SK-N-SH (cell line): Measurements from ENCODE around the gene HEMGN. TPM values are rescaled to one million over a fixed set of nuclear protein-coding genes. Genes with fewer than 3 reads are reported as not detected.
A peak's percentile ranks its signal among the peaks of the same experiment; 100 is the strongest.

ENCODE experiments used
- CTCF ChIA-PET: fragments of 300-600, 350-600 bp; formaldehyde crosslinking; extraction: SDS; loops from one replicate; lab custom pipeline; 2021; lab: Yijun Ruan, JAX
- POLR2A ChIA-PET: fragments of 350-600 bp; sonication (Branson Sonifier 250); formaldehyde crosslinking; extraction: SDS; loops from one replicate; lab custom pipeline; 2020; ENCODE audit warnings: antibody characterized with exemption, inconsistent platforms; lab: Yijun Ruan, JAX
- DNase-seq: peaks from one replicate; pipeline ENCODE4 v3.0.0; 2012
- H2AFZ ChIP-seq: fragments of 200-600 bp; sonication (generic); 2 replicates; pipeline ENCODE4 v1.8.1; 2016; ENCODE audit warnings: antibody characterized with exemption, mild to moderate bottlenecking, low read depth
- H3F3A ChIP-seq: fragments of 200-600 bp; sonication (generic); replicated peaks from 2 replicates; pipeline ENCODE3; 2016; ENCODE audit warnings: antibody characterized with exemption, mild to moderate bottlenecking; ENCODE audit not compliant: insufficient read depth
- H3K27ac ChIP-seq, 2 experiments: fragments of 200-500 bp in 1 of 2; fragments of 200-600 bp in 1 of 2; sonication (Bioruptor generic) in 1 of 2; sonication (generic), shearing (Covaris generic) in 1 of 2; 2 replicates each; pipeline versions ENCODE4 v1.5.1 to v1.6.1; 2014 to 2016; ENCODE audit warnings: low read depth in 2 of 2, inconsistent platforms in 1 of 2, low read length in 1 of 2, mild to moderate bottlenecking in 1 of 2, mixed read lengths in 1 of 2
- H3K27me3 ChIP-seq: fragments of 200-600 bp; sonication (generic), shearing (Covaris generic); 2 replicates; pipeline ENCODE4 v1.6.1; 2016; ENCODE audit warnings: mixed run types; ENCODE audit not compliant: insufficient read depth
- H3K36me3 ChIP-seq, 2 experiments: fragments of 200-500 bp in 1 of 2; fragments of 200-600 bp in 1 of 2; sonication (Bioruptor generic) in 1 of 2; sonication (generic) in 1 of 2; replicated peaks in 1 of 2; 2 replicates each; pipeline versions ENCODE3 to v1.5.1; 2014 to 2016; ENCODE audit warnings: low read length in 1 of 2, mild to moderate bottlenecking in 1 of 2; ENCODE audit not compliant: insufficient read depth in 2 of 2, control insufficient read depth in 1 of 2
- H3K4me1 ChIP-seq, 2 experiments: fragments of 200-500 bp in 1 of 2; fragments of 200-600 bp in 1 of 2; sonication (Bioruptor generic) in 1 of 2; sonication (generic), shearing (Covaris generic) in 1 of 2; 2 replicates each; pipeline versions ENCODE4 v1.5.1 to v1.6.1; 2014 to 2016; ENCODE audit warnings: low read depth in 1 of 2, low read length in 1 of 2, mixed run types in 1 of 2; ENCODE audit not compliant: insufficient read depth in 2 of 2, control insufficient read depth in 1 of 2
- H3K4me2 ChIP-seq: fragments of 200-600 bp; sonication (generic), shearing (Covaris generic); 2 replicates; pipeline ENCODE4 v1.6.1; 2017; ENCODE audit warnings: mixed run types
- H3K4me3 ChIP-seq, 2 experiments: fragments of 200-500 bp in 1 of 2; fragments of 200-600 bp in 1 of 2; sonication (Bioruptor generic) in 1 of 2; sonication (generic), shearing (Covaris generic) in 1 of 2; 2 replicates each; pipeline versions ENCODE4 v1.5.1 to v1.8.1; 2014 to 2016; ENCODE audit warnings: low read depth in 2 of 2, inconsistent platforms in 1 of 2, low read length in 1 of 2, mild to moderate bottlenecking in 1 of 2, mixed read lengths in 1 of 2, moderate library complexity in 1 of 2
- H3K79me2 ChIP-seq: fragments of 200-600 bp; sonication (generic); 2 replicates; pipeline ENCODE4 v1.8.1; 2017; ENCODE audit warnings: mild to moderate bottlenecking; ENCODE audit not compliant: insufficient read depth
- H3K9ac ChIP-seq: fragments of 200-600 bp; sonication (generic); 2 replicates; pipeline ENCODE4 v1.6.1; 2017; ENCODE audit warnings: mixed run types
- H3K9me2 ChIP-seq: fragments of 200-600 bp; sonication (generic); 2 replicates; pipeline ENCODE4 v1.6.1; 2017; ENCODE audit warnings: mixed run types
- H3K9me3 ChIP-seq: fragments of 200-600 bp; sonication (generic); 2 replicates; pipeline ENCODE4 v1.6.1; 2017; ENCODE audit warnings: mixed run types, mild to moderate bottlenecking, moderate library complexity
- H4K20me1 ChIP-seq: fragments of 200-600 bp; sonication (generic); 2 replicates; pipeline ENCODE4 v1.6.1; 2017; ENCODE audit warnings: mild to moderate bottlenecking, mixed run types; ENCODE audit not compliant: insufficient read depth
- JUND ChIP-seq: IDR thresholded peaks from 2 replicates; pipeline ENCODE4 v1.4.0; 2012
- MAX ChIP-seq: IDR thresholded peaks from 2 replicates; pipeline ENCODE4 v1.4.0; 2012; ENCODE audit warnings: low read depth
- MEF2A ChIP-seq: IDR thresholded peaks from 2 replicates; pipeline ENCODE4 v1.4.0; 2012; ENCODE audit warnings: low read depth, borderline replicate concordance
- NFIC ChIP-seq: IDR thresholded peaks from 2 replicates; pipeline ENCODE4 v1.4.0; 2012; ENCODE audit warnings: borderline replicate concordance
- POLR2AphosphoS5 ChIP-seq: IDR thresholded peaks from 2 replicates; pipeline ENCODE4 v1.6.1; 2012; ENCODE audit warnings: low read depth, low read length
- SMC3 ChIP-seq: IDR thresholded peaks from 2 replicates; pipeline ENCODE4 v1.6.1; 2012; ENCODE audit warnings: low read depth, low read length, improper control_type of control experiment
- USF1 ChIP-seq: IDR thresholded peaks from 2 replicates; pipeline ENCODE4 v1.4.0; 2012; ENCODE audit warnings: low read depth, borderline replicate concordance
- YY1 ChIP-seq: IDR thresholded peaks from 2 replicates; pipeline ENCODE4 v1.4.0; 2012; ENCODE audit warnings: low read depth, mild to moderate bottlenecking
- WGBS: methylation state at CpG from one replicate; pipeline ENCODE4 v1.1.6; 2017; ENCODE audit warnings: low lambda C conversion rate; 5-methylcytosine and 5-hydroxymethylcytosine counted together
- polyA plus RNA-seq, 3 experiments: library from polyadenylated mRNA; depleted of rRNA; stranded (reverse); fragments of >200 nt; gene quantifications; 2 replicates each; pipeline ENCODE4 v1.2.3, GENCODE V29; 2012
- TF ChIP-seq, protein P1 (sequence below): fragments of 150-350 bp; IDR thresholded peaks from 2 replicates; pipeline ENCODE4 v1.6.1; 2016; ENCODE audit warnings: mild to moderate bottlenecking, low read depth, low read length
- TF ChIP-seq, protein P2 (sequence below): fragments of 200-600 bp; sonication (generic); IDR thresholded peaks from 2 replicates; pipeline ENCODE4 v1.6.1; 2017; ENCODE audit warnings: antibody characterized with exemption, mild to moderate bottlenecking, moderate library complexity

Gene HEMGN
- polyA plus RNA-seq, 1 of the 3 experiments (the other 2 are of a cell fraction) = not detected

DNA sequence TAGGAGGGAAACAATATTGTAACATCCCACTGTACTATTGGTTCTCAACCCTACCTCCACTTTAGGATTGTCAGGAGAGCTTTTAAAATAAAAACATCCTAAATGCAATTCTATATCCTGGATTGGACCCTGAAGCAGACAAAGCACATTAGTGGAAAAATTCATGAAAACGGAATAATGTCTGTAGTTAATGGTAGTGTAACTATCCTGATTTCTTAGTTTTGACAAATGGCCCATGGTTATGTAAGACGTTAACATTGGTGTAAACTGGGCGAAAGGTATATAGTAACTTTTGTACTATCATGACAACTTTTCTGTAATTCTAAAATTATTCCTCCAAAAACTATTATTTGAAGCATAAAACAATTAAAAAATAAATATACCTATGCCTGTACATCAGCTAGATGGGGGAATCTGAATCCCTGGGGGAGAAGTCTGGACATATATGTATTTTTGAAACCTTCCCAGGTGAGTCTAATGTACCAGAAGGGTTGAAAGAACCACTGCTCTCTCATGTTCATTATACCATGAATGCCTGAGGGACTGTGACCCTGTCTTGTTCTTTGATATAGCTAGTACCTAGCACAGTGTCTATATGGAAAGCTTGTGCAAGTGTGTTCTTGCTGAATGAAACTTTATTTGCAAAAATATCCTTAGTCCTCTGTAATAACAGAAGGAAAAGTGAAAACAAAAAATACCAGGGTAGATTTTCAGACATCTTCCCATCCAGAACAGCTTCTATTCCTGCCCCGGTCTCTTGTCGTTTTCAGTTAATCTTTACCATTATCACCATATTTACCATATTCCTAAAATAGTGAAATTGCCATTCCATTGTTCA is 12.3 kb downstream of the HEMGN start:
- Histone ChIP-seq H3K27me3 (peaks cover 20% of the 10 kb centered on the region; the same call in 1 of the 2 replicates), H2AFZ (no peak overlapping the region), H3K36me3 (no peaks in the 10 kb centered on the region), H3K27ac (no peak overlapping the region), H3K4me2 (no peak overlapping the region), H3K4me3 (no peak overlapping the region), H3K9ac (no peak overlapping the region), H3K79me2 (no peaks in the 10 kb centered on the region; the same call in 1 of the 2 replicates), H3K4me1 (peaks cover 0 to 3% of the 10 kb centered on the region in 2 experiments; a peak in 3 of 4 replicates), H3K9me2 (no peaks in the 10 kb centered on the region), H3F3A (peaks cover 15% of the 10 kb centered on the region), H3K9me3 (no peaks in the 10 kb centered on the region), H4K20me1 (no peaks in the 10 kb centered on the region)
- WGBS = 51% methylated on average over 5 of the region's 5 CpGs
- POLR2A ChIA-PET = interaction anchor here (0.8 kb wide), 1 partner anchor 57 kb away, joined by 4 read pairs; no protein-coding TSS in a partner anchor
- TF ChIP-seq JUND (no peak), USF1 (no peak)
- no peak for DNase-seq
- CTCF ChIA-PET = interaction anchor here (1.2 to 1.9 kb wide), 5 partner anchors 10 to 109 kb away, joined by 3 to 12 read pairs (median 4); no protein-coding TSS in a partner anchor

DNA sequence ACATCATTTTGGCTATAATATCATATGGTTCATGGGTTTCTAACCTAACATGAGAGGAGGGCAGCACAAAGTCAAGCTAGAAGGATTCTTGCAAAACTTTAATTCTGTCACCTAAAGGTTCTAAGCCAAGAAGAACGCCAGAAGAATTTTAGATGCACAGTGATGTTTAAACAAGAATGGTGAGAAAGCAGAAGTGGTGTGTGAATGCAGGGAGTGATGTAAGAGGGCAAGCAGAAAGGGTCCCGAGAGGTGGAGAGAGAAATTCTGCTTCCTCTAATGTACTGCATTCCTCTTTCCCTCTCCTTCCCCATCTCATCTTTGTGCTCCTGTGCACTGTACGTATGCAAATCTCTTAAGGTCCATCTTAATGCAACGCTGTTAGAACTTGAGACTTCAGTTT is 13.6 kb downstream of the HEMGN start:
- 44% methylated on average over 4 of the region's 4 CpGs for WGBS
- no peaks in the 10 kb centered on the region for H3K36me3 ChIP-seq
- H3K4me3 ChIP-seq = no peak overlapping the region
- H3K27ac ChIP-seq = no peak overlapping the region
- ChIA-PET POLR2A (no interaction called here), CTCF (interaction anchor here (0.6 to 5.6 kb wide), 44 partner anchors 9 to 482 kb away, joined by 3 to 96 read pairs (median 6); partner anchors contain the start of genes ANP32B, HEMGN, NANS and TBC1D2)
- no peaks in the 10 kb centered on the region; the same call in 1 of the 2 replicates for H3K79me2 ChIP-seq
- no peak for DNase-seq
- H3K9me2 ChIP-seq = no peaks in the 10 kb centered on the region
- H3K4me1 ChIP-seq = peaks cover 0 to 3% of the 10 kb centered on the region in 2 experiments; a peak in 3 of 4 replicates
- no peak overlapping the region for H3K4me2 ChIP-seq
- peaks cover 8% of the 10 kb centered on the region; the same call in 1 of the 2 replicates for H3K27me3 ChIP-seq
- TF ChIP-seq, protein P1, sequence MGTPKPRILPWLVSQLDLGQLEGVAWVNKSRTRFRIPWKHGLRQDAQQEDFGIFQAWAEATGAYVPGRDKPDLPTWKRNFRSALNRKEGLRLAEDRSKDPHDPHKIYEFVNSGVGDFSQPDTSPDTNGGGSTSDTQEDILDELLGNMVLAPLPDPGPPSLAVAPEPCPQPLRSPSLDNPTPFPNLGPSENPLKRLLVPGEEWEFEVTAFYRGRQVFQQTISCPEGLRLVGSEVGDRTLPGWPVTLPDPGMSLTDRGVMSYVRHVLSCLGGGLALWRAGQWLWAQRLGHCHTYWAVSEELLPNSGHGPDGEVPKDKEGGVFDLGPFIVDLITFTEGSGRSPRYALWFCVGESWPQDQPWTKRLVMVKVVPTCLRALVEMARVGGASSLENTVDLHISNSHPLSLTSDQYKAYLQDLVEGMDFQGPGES = no peak
- no peaks in the 10 kb centered on the region for H4K20me1 ChIP-seq
- H3K9ac ChIP-seq = no peak overlapping the region
- H3F3A ChIP-seq = peaks cover 15% of the 10 kb centered on the region
- H2AFZ ChIP-seq = no peak overlapping the region
- no peaks in the 10 kb centered on the region for H3K9me3 ChIP-seq

DNA sequence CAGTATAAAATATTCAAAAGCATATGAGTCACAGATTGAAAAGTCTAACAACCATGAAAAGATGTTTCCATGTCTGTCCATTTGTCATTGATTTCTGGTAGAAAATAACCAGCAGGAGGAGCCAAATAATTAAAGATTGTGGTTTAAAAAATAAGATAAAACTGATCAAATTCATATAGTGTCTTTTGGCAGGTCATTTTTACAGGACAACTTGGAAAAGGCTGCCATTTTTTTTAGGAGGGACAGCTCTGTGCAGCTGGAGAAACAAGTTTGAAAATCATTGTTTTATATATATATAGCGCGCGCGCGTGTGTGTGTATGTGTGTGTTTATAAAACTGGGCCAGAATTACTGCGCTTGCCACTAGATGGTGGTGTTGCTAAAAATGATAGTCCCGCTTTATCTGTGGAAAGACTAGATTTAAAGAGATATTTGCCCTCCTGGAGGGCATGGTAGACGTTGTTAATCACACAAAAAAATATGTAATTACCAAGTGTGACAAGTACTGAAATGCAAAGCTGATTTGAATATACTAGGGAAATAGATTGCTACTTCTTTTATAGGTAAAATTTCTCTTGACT is 14.4 kb downstream of the HEMGN start:
- POLR2A ChIA-PET = interaction anchor here (2.6 kb wide), 1 partner anchor 60 kb away, joined by 16 read pairs; the partner anchor contains the start of gene ANP32B
- Histone ChIP-seq H2AFZ (peak overlapping the region; percentile 99), H3K4me1 (peaks cover 0 to 3% of the 10 kb centered on the region in 2 experiments; a peak in 3 of 4 replicates), H3K9me3 (no peaks in the 10 kb centered on the region), H3F3A (peaks cover 15% of the 10 kb centered on the region), H3K9me2 (no peaks in the 10 kb centered on the region), H3K4me2 (peak overlapping the region; percentile 84), H3K4me3 (peak overlapping the region; percentile 36 to 48; a peak in 2 of 4 replicates), H4K20me1 (no peaks in the 10 kb centered on the region), H3K79me2 (no peaks in the 10 kb centered on the region; the same call in 1 of the 2 replicates), H3K9ac (no peak overlapping the region), H3K27ac (peak overlapping the region; percentile 56 to 94), H3K27me3 (0 out of 2 replicates have a peak, but pooled peaks cover under 1% of the 10 kb centered on the region), H3K36me3 (no peaks in the 10 kb centered on the region)
- CTCF ChIA-PET = interaction anchor here (0.8 to 5.6 kb wide), 56 partner anchors 8 to 482 kb away, joined by 3 to 96 read pairs (median 5); partner anchors contain the start of genes ANP32B, CORO2A, HEMGN and NANS
- WGBS = 0% methylated on average over 8 of the region's 8 CpGs
- peak; percentile 59 for DNase-seq
- TF ChIP-seq, protein P1 = no peak
- TF ChIP-seq MAX = 0 out of 2 replicates have a peak, but pooled peaks have one; percentile 28
- no peak for TF ChIP-seq USF1
- TF ChIP-seq, protein P2, sequence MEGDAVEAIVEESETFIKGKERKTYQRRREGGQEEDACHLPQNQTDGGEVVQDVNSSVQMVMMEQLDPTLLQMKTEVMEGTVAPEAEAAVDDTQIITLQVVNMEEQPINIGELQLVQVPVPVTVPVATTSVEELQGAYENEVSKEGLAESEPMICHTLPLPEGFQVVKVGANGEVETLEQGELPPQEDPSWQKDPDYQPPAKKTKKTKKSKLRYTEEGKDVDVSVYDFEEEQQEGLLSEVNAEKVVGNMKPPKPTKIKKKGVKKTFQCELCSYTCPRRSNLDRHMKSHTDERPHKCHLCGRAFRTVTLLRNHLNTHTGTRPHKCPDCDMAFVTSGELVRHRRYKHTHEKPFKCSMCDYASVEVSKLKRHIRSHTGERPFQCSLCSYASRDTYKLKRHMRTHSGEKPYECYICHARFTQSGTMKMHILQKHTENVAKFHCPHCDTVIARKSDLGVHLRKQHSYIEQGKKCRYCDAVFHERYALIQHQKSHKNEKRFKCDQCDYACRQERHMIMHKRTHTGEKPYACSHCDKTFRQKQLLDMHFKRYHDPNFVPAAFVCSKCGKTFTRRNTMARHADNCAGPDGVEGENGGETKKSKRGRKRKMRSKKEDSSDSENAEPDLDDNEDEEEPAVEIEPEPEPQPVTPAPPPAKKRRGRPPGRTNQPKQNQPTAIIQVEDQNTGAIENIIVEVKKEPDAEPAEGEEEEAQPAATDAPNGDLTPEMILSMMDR = peak; percentile 94
- TF ChIP-seq NFIC = no peak
- TF ChIP-seq MEF2A = no peak
- peak; percentile 47 for TF ChIP-seq SMC3
- peak; percentile 33; the same call in 1 of the 2 replicates for TF ChIP-seq YY1
- no peak for TF ChIP-seq POLR2AphosphoS5
